ENCODE measurements around the gene AKAP5.

AKAP5 gene

DNA sequence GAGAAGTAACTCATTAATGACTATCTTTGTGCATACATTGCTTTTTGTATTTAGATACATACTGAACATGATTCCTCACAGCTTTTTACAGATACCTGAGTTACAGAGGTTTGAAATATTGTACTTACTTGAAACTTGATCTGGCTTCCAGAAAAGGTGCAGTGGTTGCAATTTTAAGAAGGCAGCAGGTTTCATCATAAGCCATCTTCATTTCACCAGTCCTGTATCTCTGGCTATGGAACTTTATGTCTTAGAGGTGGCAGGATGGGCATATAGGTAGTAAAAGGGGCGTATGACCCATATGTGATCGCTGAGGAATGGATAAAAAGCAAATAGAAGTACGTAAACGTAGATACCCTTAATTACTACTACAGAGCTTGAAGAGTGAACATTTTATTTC, 52.9 kb downstream of the AKAP5 start:
- DNase-seq, result no peak
- TF ChIP-seq GATA1 (IDR thresholded peaks at IDR 0.05; ENCODE audit: low read depth, low read length), result no peak
- no peak for TF ChIP-seq POLR2A (IDR thresholded peaks at IDR 0.05; ENCODE audit: low read length)

DNA sequence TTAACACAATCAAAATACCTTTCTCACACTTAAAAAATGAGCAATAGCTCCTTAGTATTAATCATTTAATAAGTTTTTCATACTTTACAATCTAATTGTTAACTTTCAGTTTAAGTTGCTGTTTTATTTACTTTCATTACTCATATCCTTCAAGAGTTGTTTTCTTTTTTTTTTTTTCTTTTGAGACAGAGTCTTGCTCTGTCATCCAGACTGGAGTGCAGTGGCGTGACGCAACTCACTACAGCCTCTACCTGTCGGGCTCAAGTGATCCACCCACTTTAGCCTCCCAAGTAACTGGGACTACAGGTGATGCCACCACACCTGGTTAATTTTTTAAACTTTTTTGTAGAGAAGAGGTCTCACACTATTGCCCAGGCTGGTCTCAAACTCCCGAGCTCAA, 55.4 kb downstream of the AKAP5 start:
- no peak for DNase-seq
- TF ChIP-seq GATA1 (IDR thresholded peaks at IDR 0.05; ENCODE audit: low read depth, low read length) (no peak), POLR2A (IDR thresholded peaks at IDR 0.05; ENCODE audit: low read length) (no peak)

DNA sequence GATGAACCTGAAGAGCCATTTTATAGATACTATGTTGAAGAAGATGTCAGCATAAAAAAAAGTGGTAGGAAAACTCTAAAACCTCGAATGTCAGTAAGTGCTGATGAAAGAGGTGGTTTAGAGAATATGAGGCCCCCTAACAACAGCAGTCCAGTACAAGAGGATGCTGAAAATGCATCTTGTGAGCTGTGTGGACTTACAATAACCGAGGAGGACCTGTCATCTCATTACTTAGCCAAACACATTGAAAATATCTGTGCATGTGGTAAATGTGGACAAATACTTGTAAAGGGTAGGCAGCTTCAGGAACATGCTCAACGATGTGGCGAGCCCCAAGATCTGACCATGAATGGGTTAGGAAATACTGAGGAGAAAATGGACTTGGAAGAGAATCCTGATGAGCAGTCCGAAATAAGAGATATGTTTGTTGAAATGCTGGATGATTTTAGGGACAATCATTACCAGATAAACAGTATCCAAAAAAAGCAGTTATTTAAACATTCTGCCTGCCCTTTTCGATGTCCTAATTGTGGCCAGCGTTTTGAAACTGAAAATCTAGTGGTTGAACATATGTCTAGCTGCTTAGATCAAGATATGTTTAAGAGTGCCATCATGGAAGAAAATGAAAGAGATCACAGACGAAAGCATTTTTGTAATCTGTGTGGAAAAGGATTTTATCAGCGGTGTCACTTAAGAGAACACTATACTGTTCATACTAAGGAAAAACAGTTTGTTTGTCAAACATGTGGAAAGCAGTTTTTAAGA, 57.5 kb downstream of the AKAP5 start:
- DNase-seq, result no peak
- TF ChIP-seq POLR2A (IDR thresholded peaks at IDR 0.05; ENCODE audit: low read length), result no peak
- TF ChIP-seq GATA1 (IDR thresholded peaks at IDR 0.05; ENCODE audit: low read depth, low read length), result no peak
